ENCODE data around the gene VSNL1. TPM values are rescaled to one million over a fixed set of nuclear protein-coding genes. Genes with fewer than 3 reads are reported as not detected.

The VSNL1 gene
- polyA plus RNA-seq, 10 donors: 3.7 to 9.4 (median 6.5) TPM

DNA sequence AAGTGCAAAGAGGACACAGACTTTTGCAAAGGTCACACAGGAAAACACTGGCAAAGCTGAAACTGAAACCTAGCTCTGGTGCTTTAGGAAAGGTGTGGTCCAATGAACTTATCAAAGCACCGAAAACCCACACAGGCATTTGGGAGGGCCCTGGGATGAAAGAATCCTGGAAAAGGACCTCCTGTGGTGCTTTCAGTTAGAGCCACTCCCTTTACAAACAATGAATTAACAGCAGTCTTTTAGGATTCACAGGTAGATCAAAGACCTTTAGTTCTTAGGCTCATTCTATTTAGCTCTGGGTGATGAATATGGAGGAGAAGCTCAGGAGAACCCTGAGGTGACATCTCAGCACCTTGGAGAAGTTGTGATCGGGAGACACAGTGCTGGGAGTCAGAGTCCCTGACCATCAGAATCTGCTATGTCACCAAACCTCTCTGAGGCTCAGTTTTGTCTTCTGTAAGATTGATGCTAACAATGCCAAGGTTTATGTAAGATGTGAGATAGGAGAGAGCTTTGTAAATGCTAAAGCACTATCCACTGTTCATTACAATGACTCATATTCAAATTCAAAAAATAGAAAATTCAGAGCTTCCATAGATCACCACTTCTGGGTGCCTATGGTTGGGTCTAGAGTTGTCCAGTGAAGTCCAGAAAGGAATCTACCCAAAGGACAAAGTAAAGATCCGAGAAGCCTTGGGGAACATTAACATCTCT is 39.3 kb downstream of the VSNL1 start:
- no peak for DNase-seq

GRCh38 chr2:17580319-17580715 is 39.8 kb downstream of the VSNL1 start:
- no peak for DNase-seq

DNA sequence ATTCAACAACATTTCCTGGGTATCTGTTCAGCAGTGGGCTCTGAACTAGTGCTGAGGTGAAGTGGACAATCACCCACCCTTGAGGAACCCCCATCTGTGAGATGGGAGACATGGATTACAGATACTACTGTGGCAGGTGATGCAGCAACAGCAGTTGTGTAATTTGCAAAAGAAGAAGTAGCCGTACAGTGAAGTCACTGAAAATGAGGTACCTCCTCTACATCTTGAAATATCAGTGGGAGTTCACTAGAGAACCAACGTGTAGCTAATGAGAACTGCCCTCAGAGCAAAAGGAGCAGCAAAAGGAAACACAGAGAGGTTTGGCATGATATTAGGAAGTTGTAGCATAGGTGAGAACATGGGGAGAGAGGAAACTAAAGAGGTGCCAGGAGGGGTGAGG is 41.3 kb downstream of the VSNL1 start:
- DNase-seq: no peak

DNA sequence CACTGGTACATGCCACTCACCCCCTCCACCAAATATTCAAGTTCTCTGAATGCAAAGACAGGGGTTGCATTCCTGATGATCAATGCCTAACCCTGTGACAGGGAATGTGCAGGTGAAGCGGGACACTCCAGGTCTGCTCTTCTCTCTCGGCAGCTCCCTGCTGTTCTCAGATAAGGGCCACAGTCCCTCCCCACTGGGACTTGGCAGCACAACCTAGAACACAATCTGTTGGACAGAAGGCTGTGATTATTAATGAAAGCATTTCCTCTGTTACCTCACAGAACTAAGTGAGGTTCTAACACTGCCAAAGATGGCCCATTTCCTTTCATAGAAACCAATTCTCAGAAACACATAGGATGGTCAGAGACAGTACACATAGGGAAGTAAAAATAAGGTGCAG is 42.7 kb downstream of the VSNL1 start:
- no peak for DNase-seq

GRCh38 chr2:17583646-17584045 is 43.1 kb downstream of the VSNL1 start:
- no peak for DNase-seq

GRCh38 chr2:17584689-17585088 is 44.2 kb downstream of the VSNL1 start:
- no peak for DNase-seq

GRCh38 chr2:17587469-17587868 is 47.0 kb downstream of the VSNL1 start:
- DNase-seq: no peak

DNA sequence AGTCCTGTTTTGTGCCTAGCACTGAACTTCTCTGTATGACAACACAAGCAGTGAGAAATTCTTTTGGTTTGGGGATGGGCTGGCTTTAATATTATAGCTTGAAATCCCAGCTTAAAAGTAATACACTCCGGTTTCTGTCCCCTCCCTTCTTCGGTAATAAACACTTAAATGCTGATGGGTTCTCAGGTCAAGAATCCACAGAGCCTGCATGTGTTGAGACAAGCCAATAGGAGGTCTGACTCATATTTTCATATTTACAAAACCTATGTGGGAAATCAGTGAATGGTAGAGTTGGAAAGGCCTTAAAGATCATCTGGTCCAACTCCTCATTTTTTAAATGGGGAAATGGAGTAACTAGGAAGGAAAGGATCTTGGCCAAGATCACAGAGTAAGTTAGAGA is 47.5 kb downstream of the VSNL1 start:
- DNase-seq: no peak

GRCh38 chr2:17589406-17590035 is 49.0 kb downstream of the VSNL1 start:
- DNase-seq: no peak

- DNase-seq: no peak
These were observed 49.9 kb downstream of the VSNL1 start for GRCh38 chr2:17590342-17590911.

GRCh38 chr2:17591846-17592245 is 51.4 kb downstream of the VSNL1 start:
- DNase-seq: no peak

DNA sequence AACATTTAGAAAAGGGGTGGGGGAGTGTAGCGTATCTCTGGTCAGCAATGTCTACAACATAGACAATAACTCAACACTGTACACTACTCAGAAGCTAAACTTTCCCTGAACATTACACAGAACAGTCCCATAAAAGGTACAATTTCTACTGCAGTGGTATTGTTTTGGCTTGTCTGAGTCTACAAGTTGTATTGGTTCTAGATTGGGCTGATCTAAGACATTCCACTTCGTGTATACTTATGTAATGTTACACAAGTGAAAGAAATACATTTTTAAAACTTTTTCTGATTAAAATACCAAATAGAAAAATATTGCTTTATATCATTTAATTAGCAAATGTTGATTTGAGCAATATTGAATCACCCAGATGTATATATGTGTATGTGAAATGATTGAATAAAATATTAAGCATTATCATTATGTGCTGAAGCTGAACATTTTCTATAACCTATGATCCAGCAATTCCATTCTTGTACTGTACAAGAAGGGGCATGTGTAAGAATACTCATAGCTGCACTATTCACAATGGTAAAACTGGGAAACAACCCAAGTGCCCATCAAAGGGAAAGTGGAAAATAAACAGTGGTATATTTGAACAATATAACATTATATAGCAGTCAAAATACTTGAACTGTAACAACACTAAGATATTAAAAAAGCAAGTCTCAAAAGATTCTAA is 52.4 kb downstream of the VSNL1 start:
- no peak for DNase-seq

GRCh38 chr2:17593445-17593840 is 52.9 kb downstream of the VSNL1 start:
- DNase-seq: no peak

DNA sequence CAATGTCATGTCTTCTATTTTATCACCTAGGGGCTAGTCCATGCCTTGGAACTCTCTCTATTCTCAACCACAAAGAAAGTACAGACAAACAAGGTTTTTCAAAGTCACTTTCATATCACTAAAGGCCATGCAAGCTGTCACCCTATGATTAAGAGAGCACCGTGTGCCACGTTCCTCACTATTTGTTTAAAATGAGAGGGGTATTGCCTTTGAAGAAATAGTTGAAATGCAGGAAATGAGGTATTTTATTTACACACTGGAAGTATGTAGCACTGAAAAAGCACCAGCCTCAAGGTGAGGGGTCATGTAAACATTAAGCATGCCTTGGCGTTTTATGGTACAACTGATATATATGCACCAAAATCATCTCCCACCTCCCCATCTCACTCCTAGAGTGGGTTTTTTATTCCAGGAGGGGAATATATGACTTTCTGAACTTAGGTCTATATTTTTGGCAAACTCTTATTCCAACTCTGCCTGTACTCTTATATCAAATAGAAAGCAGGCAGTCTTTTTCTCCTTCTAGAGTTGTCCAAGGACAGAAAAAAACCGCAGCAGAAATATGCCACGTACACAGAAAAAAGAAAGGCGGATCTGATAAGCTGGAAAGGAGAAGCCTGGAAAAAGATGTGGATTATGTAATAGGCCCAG is 53.5 kb downstream of the VSNL1 start:
- DNase-seq: no peak

- DNase-seq: peak in 2 of 3 donors; percentile 13 to 20
These were observed 54.3 kb downstream of the VSNL1 start for GRCh38 chr2:17594533-17595401.

DNA sequence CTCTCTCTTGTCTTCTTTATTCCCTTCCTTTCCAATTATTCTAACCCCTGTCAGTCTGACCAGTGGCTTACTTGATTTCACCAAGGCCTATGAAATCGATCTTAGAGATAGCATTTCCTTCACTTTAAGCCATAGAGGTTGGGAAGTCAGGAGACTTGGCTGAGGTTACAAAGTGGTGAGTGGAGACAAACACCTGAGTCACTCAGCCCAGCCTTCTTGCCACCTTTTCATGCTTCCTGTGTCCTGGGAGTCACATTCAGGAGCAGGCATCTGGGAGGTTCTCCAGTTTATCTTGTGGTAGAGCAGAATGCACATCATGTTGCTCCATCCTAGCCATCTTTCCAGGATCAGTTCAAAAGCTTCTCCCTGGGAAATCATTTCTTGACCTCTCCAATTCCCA is 59.1 kb downstream of the VSNL1 start:
- DNase-seq: no peak

GRCh38 chr2:17600556-17601204 is 60.2 kb downstream of the VSNL1 start:
- peak in 1 of 3 donors; percentile 8 for DNase-seq

DNA sequence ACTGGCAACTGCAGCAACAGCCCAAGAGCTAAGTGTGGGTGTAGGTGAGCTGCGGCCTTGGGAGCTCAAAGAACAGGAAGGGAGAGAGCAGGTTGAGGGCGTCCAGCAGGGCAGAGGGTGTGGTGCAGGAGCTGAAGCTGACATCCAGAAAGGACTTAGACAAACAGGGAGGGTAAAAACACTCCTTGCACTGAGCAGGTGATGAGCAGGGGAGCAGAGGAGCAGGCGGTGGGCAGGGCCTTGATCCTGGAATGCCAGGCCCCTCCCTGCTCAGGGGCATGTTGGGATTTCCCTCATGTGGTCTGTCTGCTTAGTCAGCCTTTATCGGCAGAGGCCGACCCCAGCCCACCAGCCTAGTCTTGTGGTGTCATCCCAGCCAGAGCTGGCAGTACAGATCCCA is 63.6 kb downstream of the VSNL1 start:
- DNase-seq: no peak

- no peak for DNase-seq
These were observed 65.2 kb downstream of the VSNL1 start for GRCh38 chr2:17605696-17606095.

GRCh38 chr2:17606851-17607250 is 66.4 kb downstream of the VSNL1 start:
- DNase-seq: no peak

DNA sequence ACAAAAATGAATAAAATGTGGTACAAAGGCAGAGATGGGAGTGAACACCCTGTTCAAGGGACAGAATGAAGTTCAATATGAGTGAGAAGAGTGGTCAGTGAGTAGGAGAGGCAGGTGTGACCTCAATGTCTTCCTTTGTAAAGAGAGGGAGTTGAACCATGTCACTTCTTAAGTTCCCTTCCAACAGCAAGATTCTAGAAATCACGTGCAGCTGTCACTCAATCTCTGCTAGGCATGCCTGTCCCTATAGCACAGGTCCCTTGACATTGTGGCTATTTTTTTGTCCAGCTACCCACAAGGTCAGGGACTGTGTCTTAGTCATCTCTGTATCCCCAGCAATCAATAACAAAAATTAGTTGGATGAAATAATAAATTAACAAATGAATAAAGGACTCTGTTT is 66.9 kb downstream of the VSNL1 start:
- DNase-seq: no peak

All from muscle of back (tissue), 11 donors.